ENCODE results near the gene ATP6V1G2.

The ATP6V1G2 gene

GRCh38 chr6:31547727-31548543, 1.5 kb upstream of the ATP6V1G2 start:
- FAIRE-seq: no peak

- FAIRE-seq: peak; percentile 76
Measured at GRCh38 chr6:31546958-31547726, 734 bp upstream of the ATP6V1G2 start, which contains the start of gene NFKBIL1. TSS of gene NFKBIL1 (plus strand) at chr6:31547608. CDS start at chr6:31547695, 87 bp downstream.

GRCh38 chr6:31545291-31545690, 1.1 kb downstream of the ATP6V1G2 start:
- FAIRE-seq: no peak

- no peak for FAIRE-seq
Measured at GRCh38 chr6:31544676-31545075, 1.7 kb downstream of the ATP6V1G2 start.

GRCh38 chr6:31543639-31544038, 2.8 kb downstream of the ATP6V1G2 start:
- FAIRE-seq: no peak

- FAIRE-seq: no peak
Measured at GRCh38 chr6:31541658-31542521, 4.5 kb downstream of the ATP6V1G2 start, which contains the start of gene DDX39B. TSS of gene DDX39B (minus strand) at chr6:31542003. CDS start at chr6:31540532, 1,471 bp downstream.

GRCh38 chr6:31541059-31541657, 5.2 kb downstream of the ATP6V1G2 start:
- no peak for FAIRE-seq

- no peak for FAIRE-seq
Measured at GRCh38 chr6:31540640-31541039, 5.8 kb downstream of the ATP6V1G2 start.

- FAIRE-seq: no peak
Measured at GRCh38 chr6:31538805-31539400, 7.5 kb downstream of the ATP6V1G2 start.

- no peak for FAIRE-seq
Measured at GRCh38 chr6:31535538-31536324, 10.7 kb downstream of the ATP6V1G2 start.

GRCh38 chr6:31534521-31535040, 11.8 kb downstream of the ATP6V1G2 start:
- FAIRE-seq: no peak

GRCh38 chr6:31534011-31534410, 12.4 kb downstream of the ATP6V1G2 start:
- no peak for FAIRE-seq

- no peak for FAIRE-seq
Measured at GRCh38 chr6:31533455-31533841, 13.0 kb downstream of the ATP6V1G2 start.

GRCh38 chr6:31532644-31533454, 13.6 kb downstream of the ATP6V1G2 start:
- FAIRE-seq: no peak

- no peak for FAIRE-seq
Measured at GRCh38 chr6:31531771-31532643, 14.4 kb downstream of the ATP6V1G2 start.

- FAIRE-seq: no peak
Measured at GRCh38 chr6:31531162-31531561, 15.2 kb downstream of the ATP6V1G2 start.

GRCh38 chr6:31530659-31531058, 15.7 kb downstream of the ATP6V1G2 start:
- no peak for FAIRE-seq

GRCh38 chr6:31529329-31530150, 16.9 kb downstream of the ATP6V1G2 start:
- no peak for FAIRE-seq
